GM12878 (cell line): Measurements from ENCODE around the gene ROBO1. TPM values are rescaled to one million over a fixed set of nuclear protein-coding genes. Genes with fewer than 3 reads are reported as not detected.

Experiments
- ATAC-seq: fragments of 200-7000 bp; cut with Tn5 transposase; 3 replicates; pipeline ENCODE4 v1.9.1; 2020; ENCODE audit warnings: mild to moderate bottlenecking, moderate library complexity
- BruUV-seq: library from RNA; stranded (reverse); fragments of 400-500 nt; replicated peaks from 2 replicates; lab custom pipeline; 2021; lab: Mats Ljungman, UMichigan
- CTCF ChIA-PET: fragments of 300-600 bp; sonication (Branson Sonifier 250); formaldehyde crosslinking; extraction: SDS; loops from one replicate; lab custom pipeline; 2021; ENCODE audit warnings: inconsistent platforms; lab: Yijun Ruan, JAX
- POLR2A ChIA-PET: fragments of 350-600 bp; formaldehyde crosslinking; extraction: SDS; loops from one replicate; lab custom pipeline; 2021; ENCODE audit warnings: inconsistent platforms; lab: Charles Lee
- RAD21 ChIA-PET: fragments of 300-600 bp; sonication (Branson Sonifier 250); formaldehyde crosslinking; loops from one replicate; lab custom pipeline; 2023; ENCODE audit warnings: antibody characterized with exemption; ENCODE audit not compliant: unreplicated experiment; lab: Charles Lee
- SMC1A ChIA-PET: fragments of 300-600 bp; sonication (Branson Sonifier 250); formaldehyde crosslinking; loops from one replicate; lab custom pipeline; 2023; ENCODE audit not compliant: unreplicated experiment, uncharacterized antibody; lab: Charles Lee
- DNase-seq: peaks from one replicate; pipeline ENCODE4 v3.0.0-alpha.2; 2011; ENCODE audit warnings: low read depth, low spot score
- FAIRE-seq: peaks from 3 replicates; lab custom pipeline; 2011; peaks lifted over from hg19 to GRCh38; lab: Jason Lieb, UNC
- H2AFZ ChIP-seq: 2 replicates; pipeline ENCODE4 v1.6.0; 2011; ENCODE audit warnings: low read depth, low read length, control low read depth; ENCODE audit not compliant: control insufficient read depth
- H3K27ac ChIP-seq: 2 replicates; pipeline ENCODE4 v1.5.1; 2011; ENCODE audit warnings: control low read depth; ENCODE audit not compliant: control insufficient read depth, insufficient read depth
- H3K27me3 ChIP-seq, 2 experiments: replicated peaks in 1 of 2; 2 replicates each; pipeline versions ENCODE4 v1.6.0 to v1.6.1; 2011; ENCODE audit warnings: low read length in 1 of 2; ENCODE audit not compliant: control insufficient read depth in 2 of 2, insufficient read depth in 2 of 2
- H3K36me3 ChIP-seq, 2 experiments: 2 replicates each; pipeline ENCODE4 v1.5.1; 2011; ENCODE audit warnings: low read length in 1 of 2; ENCODE audit not compliant: control insufficient read depth in 2 of 2, insufficient read depth in 2 of 2
- H3K4me1 ChIP-seq: 2 replicates; pipeline ENCODE4 v1.6.1; 2011; ENCODE audit warnings: mild to moderate bottlenecking, low read length, moderate library complexity, mixed read lengths; ENCODE audit not compliant: control insufficient read depth, insufficient read depth
- H3K4me2 ChIP-seq: 2 replicates; pipeline ENCODE4 v1.6.0; 2011; ENCODE audit warnings: control low read depth; ENCODE audit not compliant: control insufficient read depth, insufficient read depth
- H3K4me3 ChIP-seq: fragments of 200-600 bp; sonication (generic); 2 replicates; pipeline ENCODE4 v1.5.1; 2016
- H3K79me2 ChIP-seq: 2 replicates; pipeline ENCODE4 v1.6.0; 2011; ENCODE audit warnings: low read length; ENCODE audit not compliant: control insufficient read depth, insufficient read depth
- H3K9ac ChIP-seq: 2 replicates; pipeline ENCODE4 v1.8.0; 2011; ENCODE audit warnings: low read length, control low read depth, mixed read lengths; ENCODE audit not compliant: control insufficient read depth, insufficient read depth
- H3K9me3 ChIP-seq: replicated peaks from 3 replicates; pipeline ENCODE4 v1.5.1; 2011; ENCODE audit warnings: mild to moderate bottlenecking, low read length; ENCODE audit not compliant: control insufficient read depth, insufficient read depth
- H4K20me1 ChIP-seq: 2 replicates; pipeline ENCODE4 v1.6.0; 2011; ENCODE audit not compliant: control insufficient read depth, insufficient read depth
- CBX3 ChIP-seq: fragments of 200-600 bp; sonication (generic); IDR thresholded peaks from 2 replicates; pipeline ENCODE4 v1.6.1; 2016; ENCODE audit warnings: low read depth, borderline replicate concordance
- HDAC6 ChIP-seq: fragments of 200-600 bp; sonication (generic); IDR thresholded peaks from one replicate; pipeline ENCODE4 v1.8.0; 2017; ENCODE audit warnings: antibody characterized with exemption; ENCODE audit not compliant: unreplicated experiment
- IRF3 ChIP-seq: fragments of 450-650 bp; IDR thresholded peaks from 2 replicates; pipeline ENCODE4 v1.6.1; 2014; ENCODE audit warnings: mild to moderate bottlenecking
- JUND ChIP-seq: IDR thresholded peaks from 2 replicates; pipeline ENCODE4 v1.6.1; 2012; ENCODE audit warnings: low read depth, mild to moderate bottlenecking, low read length, improper control_type of control experiment, moderate library complexity
- RCOR1 ChIP-seq: conservative IDR thresholded peaks from 2 replicates; pipeline ENCODE4 v1.6.1; 2012; ENCODE audit warnings: low read depth, low read length, improper control_type of control experiment
- WGBS: methylation state at CpG from one replicate; pipeline ENCODE4 v1.1.6; 2016; ENCODE audit warnings: low lambda C conversion rate; ENCODE audit not compliant: insufficient replicate concordance, insufficient coverage; ENCODE audit errors: missing lambda C conversion rate; 5-methylcytosine and 5-hydroxymethylcytosine counted together
- in situ Hi-C: fragments of 300-500 bp; cut with MboI; formaldehyde crosslinking; loops from 9 replicates; pipeline ENCODE4 v1.14.3; 2018; ENCODE audit warnings: mixed read lengths
- intact Hi-C: fragments of 100-400 bp; cut with micrococcal nuclease; formaldehyde crosslinking; loops from one replicate; pipeline ENCODE4 v1.14.2; 2022; ENCODE audit not compliant: unreplicated experiment
- polyA plus RNA-seq, 11 experiments: library from polyadenylated mRNA; depleted of rRNA in 4 of 11; unstranded in 6 of 11; stranded (reverse) in 5 of 11; fragments of >200 nt; fragmentation: Nextera tagmentation in 4 of 11; fragmentation: Illumina TruSeq in 1 of 11; extraction: Ambion mirVana in 4 of 11; extraction: Trizol in 1 of 11; gene quantifications; 1 replicate in 1 of 11; 2 replicates in 10 of 11; pipeline versions ENCODE4 v1.2.1 to v1.2.3, GENCODE V29; 2011 to 2016; ENCODE audit warnings: inconsistent platforms in 2 of 11, missing spikeins in 2 of 11, low read depth in 1 of 11
- total RNA-seq, 4 experiments: library from RNA; depleted of rRNA in 3 of 4; stranded (reverse); fragments of >200 nt in 3 of 4; fragmentation: Illumina TruSeq in 1 of 4; extraction: Trizol in 1 of 4; gene quantifications; 2 replicates each; pipeline versions ENCODE4 v1.2.1 to v1.2.3, GENCODE V29; 2013 to 2021
- TF ChIP-seq, protein P1 (sequence below): fragments of 450-650 bp; IDR thresholded peaks from 2 replicates; pipeline ENCODE4 v1.6.1; 2016; ENCODE audit warnings: mild to moderate bottlenecking, moderate library complexity, borderline replicate concordance

The ROBO1 gene
- total and polyA plus RNA-seq, 10 of the 15 experiments (the other 5 are each of a cell fraction or from before 2014, with no cell fraction given): 0.29 to 46.5 (median 1.2) TPM

DNA sequence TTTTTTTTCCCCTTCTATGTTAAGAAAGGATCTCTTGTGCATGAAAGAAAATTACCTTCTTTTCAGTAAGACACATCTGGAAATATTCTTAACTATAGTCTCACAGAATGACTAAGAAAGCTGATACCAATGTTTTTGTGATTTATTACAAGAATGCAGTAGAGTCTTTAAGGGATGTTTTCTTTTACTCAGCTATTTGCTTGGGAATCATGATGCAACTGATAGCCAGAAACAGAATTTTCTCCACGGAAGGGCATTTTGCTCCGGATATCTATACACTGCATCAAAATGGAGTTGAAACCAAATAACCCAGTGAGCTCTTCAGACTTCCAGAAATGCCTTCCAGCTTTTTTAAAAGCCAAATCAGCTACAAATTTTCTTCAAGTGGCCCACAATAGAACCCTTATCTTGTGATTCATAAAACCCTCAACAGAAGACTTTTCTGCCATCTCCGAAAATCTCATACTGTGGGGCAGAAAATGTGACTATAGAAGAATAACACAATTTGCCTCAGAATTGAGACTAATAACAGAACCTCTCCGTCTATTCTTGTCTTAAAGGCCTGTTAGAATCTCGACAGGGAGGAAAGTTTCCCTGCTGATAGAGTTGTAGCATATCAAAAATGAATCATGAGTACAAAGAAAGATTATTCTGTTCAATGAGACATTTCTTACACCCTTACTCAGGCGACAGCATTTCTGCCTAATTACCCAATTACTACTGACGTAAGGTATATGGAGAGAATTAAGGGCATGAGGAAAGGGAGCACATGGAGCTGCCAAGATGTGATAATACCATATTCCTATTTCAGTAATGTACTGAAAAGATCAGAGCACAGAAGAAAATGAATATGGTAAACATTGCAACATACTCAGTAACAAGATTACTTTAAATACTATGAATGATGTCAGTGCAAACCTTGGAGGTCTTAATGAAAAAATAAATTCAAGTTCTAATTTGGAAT, 900.1 kb downstream of the ROBO1 start:
- H3K9ac ChIP-seq: no peak overlapping the region
- in situ Hi-C loops (no loop called here), intact Hi-C loops (no loop called here)
- H3K4me1 ChIP-seq: no peaks in the 10 kb centered on the region
- RAD21 ChIA-PET: interaction anchor here (1.8 kb wide), 1 partner anchor 14 kb away, joined by 5 read pairs; no protein-coding TSS in a partner anchor
- no peak overlapping the region for H2AFZ ChIP-seq
- no peak overlapping the region for H3K27ac ChIP-seq
- CTCF ChIA-PET: interaction anchor here (1.2 kb wide), 1 partner anchor 121 kb away, joined by 3 read pairs; no protein-coding TSS in a partner anchor
- FAIRE-seq (no peak), DNase-seq (no peak), ATAC-seq (no peak)
- TF ChIP-seq, protein P1, sequence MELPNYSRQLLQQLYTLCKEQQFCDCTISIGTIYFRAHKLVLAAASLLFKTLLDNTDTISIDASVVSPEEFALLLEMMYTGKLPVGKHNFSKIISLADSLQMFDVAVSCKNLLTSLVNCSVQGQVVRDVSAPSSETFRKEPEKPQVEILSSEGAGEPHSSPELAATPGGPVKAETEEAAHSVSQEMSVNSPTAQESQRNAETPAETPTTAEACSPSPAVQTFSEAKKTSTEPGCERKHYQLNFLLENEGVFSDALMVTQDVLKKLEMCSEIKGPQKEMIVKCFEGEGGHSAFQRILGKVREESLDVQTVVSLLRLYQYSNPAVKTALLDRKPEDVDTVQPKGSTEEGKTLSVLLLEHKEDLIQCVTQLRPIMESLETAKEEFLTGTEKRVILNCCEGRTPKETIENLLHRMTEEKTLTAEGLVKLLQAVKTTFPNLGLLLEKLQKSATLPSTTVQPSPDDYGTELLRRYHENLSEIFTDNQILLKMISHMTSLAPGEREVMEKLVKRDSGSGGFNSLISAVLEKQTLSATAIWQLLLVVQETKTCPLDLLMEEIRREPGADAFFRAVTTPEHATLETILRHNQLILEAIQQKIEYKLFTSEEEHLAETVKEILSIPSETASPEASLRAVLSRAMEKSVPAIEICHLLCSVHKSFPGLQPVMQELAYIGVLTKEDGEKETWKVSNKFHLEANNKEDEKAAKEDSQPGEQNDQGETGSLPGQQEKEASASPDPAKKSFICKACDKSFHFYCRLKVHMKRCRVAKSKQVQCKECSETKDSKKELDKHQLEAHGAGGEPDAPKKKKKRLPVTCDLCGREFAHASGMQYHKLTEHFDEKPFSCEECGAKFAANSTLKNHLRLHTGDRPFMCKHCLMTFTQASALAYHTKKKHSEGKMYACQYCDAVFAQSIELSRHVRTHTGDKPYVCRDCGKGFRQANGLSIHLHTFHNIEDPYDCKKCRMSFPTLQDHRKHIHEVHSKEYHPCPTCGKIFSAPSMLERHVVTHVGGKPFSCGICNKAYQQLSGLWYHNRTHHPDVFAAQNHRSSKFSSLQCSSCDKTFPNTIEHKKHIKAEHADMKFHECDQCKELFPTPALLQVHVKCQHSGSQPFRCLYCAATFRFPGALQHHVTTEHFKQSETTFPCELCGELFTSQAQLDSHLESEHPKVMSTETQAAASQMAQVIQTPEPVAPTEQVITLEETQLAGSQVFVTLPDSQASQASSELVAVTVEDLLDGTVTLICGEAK: no peak
- TF ChIP-seq RCOR1: no peak
- TF ChIP-seq HDAC6: no peak
- no peak for TF ChIP-seq JUND
- TF ChIP-seq IRF3: no peak
- no peak for TF ChIP-seq CBX3
- no peaks in the 10 kb centered on the region for H3K27me3 ChIP-seq
- H3K4me3 ChIP-seq: no peak overlapping the region
- H3K36me3 ChIP-seq: no peaks in the 10 kb centered on the region
- WGBS: 25% methylated on average over 7 of the region's 7 CpGs
- H3K79me2 ChIP-seq: no peaks in the 10 kb centered on the region
- no TSS peak for BruUV-seq
- H3K4me2 ChIP-seq: no peak overlapping the region
- POLR2A ChIA-PET: interaction anchor here (0.7 kb wide), 1 partner anchor 49 kb away, joined by 7 read pairs; no protein-coding TSS in a partner anchor
- SMC1A ChIA-PET: interaction anchor here (0.7 to 1.4 kb wide), 8 partner anchors 10 to 137 kb away, joined by 3 to 6 read pairs (median 3); no protein-coding TSS in a partner anchor
- no peaks in the 10 kb centered on the region for H3K9me3 ChIP-seq
- no peaks in the 10 kb centered on the region for H4K20me1 ChIP-seq
